HEK293 (cell line): Measurements from ENCODE around the gene ANO7.

Experiments used
- CTCF ChIA-PET: fragments of 350-600 bp; formaldehyde crosslinking; extraction: SDS; loops from one replicate; lab custom pipeline; 2021; ENCODE audit warnings: antibody characterized with exemption; lab: Yijun Ruan, JAX
- POLR2A ChIA-PET: fragments of 300-600 bp; formaldehyde crosslinking; extraction: SDS; loops from one replicate; lab custom pipeline; 2020; ENCODE audit warnings: antibody characterized with exemption, inconsistent platforms; lab: Yijun Ruan, JAX
- H3K27ac ChIP-seq: fragments of 200-500 bp; sonication (Bioruptor generic); 2 replicates; pipeline ENCODE4 v1.5.1; 2014; ENCODE audit warnings: low read depth, low read length, control low read depth, inconsistent platforms; ENCODE audit errors: extremely low read depth
- H3K36me3 ChIP-seq, 2 experiments: fragments of 200-500 bp in 1 of 2; sonication (Bioruptor generic) in 1 of 2; 1 replicate in 1 of 2; 2 replicates in 1 of 2; pipeline ENCODE4 v1.5.1; 2014 to 2017; ENCODE audit warnings: inconsistent platforms in 2 of 2, low read length in 2 of 2; ENCODE audit not compliant: control insufficient read depth in 2 of 2, insufficient read depth in 1 of 2
- H3K4me1 ChIP-seq: fragments of 200-500 bp; sonication (Bioruptor generic); 2 replicates; pipeline ENCODE4 v1.5.1; 2014; ENCODE audit warnings: mild to moderate bottlenecking, low read length, inconsistent platforms; ENCODE audit not compliant: control insufficient read depth, insufficient read depth
- H3K4me3 ChIP-seq: 2 replicates; pipeline ENCODE4 v1.5.1; 2011; ENCODE audit warnings: low read depth, mild to moderate bottlenecking, control low read depth, low read length, moderate library complexity
- H3K9me3 ChIP-seq: fragments of 200-500 bp; sonication (Bioruptor generic); 2 replicates; pipeline ENCODE4 v1.5.1; 2014; ENCODE audit warnings: low read depth, low read length, inconsistent platforms; ENCODE audit not compliant: control insufficient read depth, insufficient read depth
- KLF8 ChIP-seq: fragments of 450-650 bp; formaldehyde crosslinking; IDR thresholded peaks from 2 replicates; pipeline ENCODE4 v1.5.1; 2016; ENCODE audit warnings: missing biosample characterization, missing genetic modification characterization
- PRDM4 ChIP-seq: fragments of 450-650 bp; formaldehyde crosslinking; IDR thresholded peaks from 2 replicates; pipeline ENCODE4 v1.5.1; 2017; ENCODE audit warnings: missing biosample characterization, missing genetic modification characterization
- SCRT2 ChIP-seq: fragments of 450-650 bp; formaldehyde crosslinking; IDR thresholded peaks from 2 replicates; pipeline ENCODE4 v1.5.1; 2016; ENCODE audit warnings: missing biosample characterization, missing genetic modification characterization
- SP7 ChIP-seq: fragments of 450-650 bp; formaldehyde crosslinking; IDR thresholded peaks from 2 replicates; pipeline ENCODE4 v1.5.1; 2016; ENCODE audit warnings: missing biosample characterization, missing genetic modification characterization
- ZNF169 ChIP-seq: fragments of 450-650 bp; formaldehyde crosslinking; IDR thresholded peaks from 2 replicates; pipeline ENCODE4 v1.5.1; 2016; ENCODE audit warnings: missing biosample characterization, missing genetic modification characterization
- ZNF174 ChIP-seq: fragments of 450-650 bp; formaldehyde crosslinking; IDR thresholded peaks from 2 replicates; pipeline ENCODE4 v1.5.0; 2017; ENCODE audit warnings: missing biosample characterization, mild to moderate bottlenecking, missing genetic modification characterization
- ZNF2 ChIP-seq: fragments of 450-650 bp; formaldehyde crosslinking; IDR thresholded peaks from 2 replicates; pipeline ENCODE4 v1.5.1; 2016; ENCODE audit warnings: missing biosample characterization, missing genetic modification characterization
- ZNF311 ChIP-seq: fragments of 450-650 bp; formaldehyde crosslinking; IDR thresholded peaks from 2 replicates; pipeline ENCODE4 v1.5.1; 2017; ENCODE audit warnings: missing biosample characterization, missing genetic modification characterization, borderline replicate concordance
- ZNF501 ChIP-seq: fragments of 450-650 bp; formaldehyde crosslinking; IDR thresholded peaks from 2 replicates; pipeline ENCODE4 v1.5.1; 2016; ENCODE audit warnings: missing biosample characterization, missing genetic modification characterization
- ZNF510 ChIP-seq: fragments of 450-650 bp; formaldehyde crosslinking; IDR thresholded peaks from 2 replicates; pipeline ENCODE4 v1.5.1; 2018; ENCODE audit warnings: mild to moderate bottlenecking, missing genetic modification characterization, missing biosample characterization; ENCODE audit not compliant: insufficient replicate concordance
- ZNF629 ChIP-seq: fragments of 450-650 bp; formaldehyde crosslinking; IDR thresholded peaks from 2 replicates; pipeline ENCODE4 v1.5.1; 2017; ENCODE audit warnings: missing biosample characterization, missing genetic modification characterization
- ZNF776 ChIP-seq: fragments of 450-650 bp; formaldehyde crosslinking; IDR thresholded peaks from 2 replicates; pipeline ENCODE4 v1.5.0; 2017; ENCODE audit warnings: missing biosample characterization, missing genetic modification characterization, borderline replicate concordance
- ZSCAN16 ChIP-seq: fragments of 450-650 bp; formaldehyde crosslinking; IDR thresholded peaks from 2 replicates; pipeline ENCODE4 v1.5.1; 2016; ENCODE audit warnings: missing biosample characterization, missing genetic modification characterization
- TF ChIP-seq, protein P1 (sequence below): fragments of 450-650 bp; formaldehyde crosslinking; IDR thresholded peaks from 2 replicates; pipeline ENCODE4 v1.5.1; 2017; ENCODE audit warnings: missing biosample characterization, missing genetic modification characterization
- TF ChIP-seq, protein P2 (sequence below): fragments of 450-650 bp; formaldehyde crosslinking; IDR thresholded peaks from 2 replicates; pipeline ENCODE4 v1.5.1; 2016; ENCODE audit warnings: missing biosample characterization, missing genetic modification characterization
- TF ChIP-seq, protein P3 (sequence below): fragments of 450-650 bp; formaldehyde crosslinking; IDR thresholded peaks from 2 replicates; pipeline ENCODE4 v1.5.1; 2016; ENCODE audit warnings: missing biosample characterization, missing genetic modification characterization

The ANO7 gene

DNA sequence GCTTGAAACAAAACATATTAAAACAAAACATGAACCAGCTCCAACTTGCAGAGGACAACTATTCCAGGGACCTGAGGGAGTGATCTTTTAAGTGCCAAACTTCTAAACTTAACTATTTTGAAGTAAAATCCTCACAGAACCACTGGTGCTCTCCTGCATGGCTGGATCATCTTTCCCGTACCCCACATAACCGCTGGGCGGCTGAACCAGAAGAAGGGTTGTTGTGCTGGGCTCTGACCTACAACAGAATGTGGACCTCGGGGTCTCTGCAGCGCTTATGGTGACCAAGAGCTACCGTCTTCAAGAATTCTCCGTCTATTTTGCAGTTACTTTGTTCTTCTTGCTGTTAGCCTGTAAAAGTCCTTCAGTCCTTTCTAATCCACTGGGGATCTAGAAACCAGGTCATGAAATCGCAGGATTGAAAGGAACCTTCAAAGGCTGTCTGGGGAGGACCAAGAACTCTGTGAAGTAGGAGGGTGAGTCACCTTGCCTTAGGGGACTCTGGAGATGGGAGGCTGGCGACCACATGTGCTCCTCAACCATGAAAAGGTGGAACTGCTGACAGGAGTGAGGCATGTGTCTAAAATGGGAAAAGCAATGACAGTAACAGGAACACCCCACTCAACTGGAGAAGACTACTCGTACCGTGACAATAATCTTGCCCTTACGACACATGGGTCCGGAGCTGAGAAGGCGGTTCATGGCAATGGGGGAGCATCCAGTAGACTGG, 80.4 kb downstream of the ANO7 start (continued):
- TF ChIP-seq PRDM4 (tag by site-specific recombination) = peak; percentile 71
- peak; percentile 37; the same call in 1 of the 2 replicates for TF ChIP-seq SP7 (tag by site-specific recombination)
- TF ChIP-seq ZNF2 (tag by site-specific recombination) = no peak
- TF ChIP-seq, protein P1, sequence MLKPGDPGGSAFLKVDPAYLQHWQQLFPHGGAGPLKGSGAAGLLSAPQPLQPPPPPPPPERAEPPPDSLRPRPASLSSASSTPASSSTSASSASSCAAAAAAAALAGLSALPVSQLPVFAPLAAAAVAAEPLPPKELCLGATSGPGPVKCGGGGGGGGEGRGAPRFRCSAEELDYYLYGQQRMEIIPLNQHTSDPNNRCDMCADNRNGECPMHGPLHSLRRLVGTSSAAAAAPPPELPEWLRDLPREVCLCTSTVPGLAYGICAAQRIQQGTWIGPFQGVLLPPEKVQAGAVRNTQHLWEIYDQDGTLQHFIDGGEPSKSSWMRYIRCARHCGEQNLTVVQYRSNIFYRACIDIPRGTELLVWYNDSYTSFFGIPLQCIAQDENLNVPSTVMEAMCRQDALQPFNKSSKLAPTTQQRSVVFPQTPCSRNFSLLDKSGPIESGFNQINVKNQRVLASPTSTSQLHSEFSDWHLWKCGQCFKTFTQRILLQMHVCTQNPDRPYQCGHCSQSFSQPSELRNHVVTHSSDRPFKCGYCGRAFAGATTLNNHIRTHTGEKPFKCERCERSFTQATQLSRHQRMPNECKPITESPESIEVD (tag by site-specific recombination) = no peak
- TF ChIP-seq KLF8 (tag by site-specific recombination) = no peak
- TF ChIP-seq ZSCAN16 (tag by site-specific recombination) = no peak
- no peak for TF ChIP-seq ZNF174 (tag by site-specific recombination)
- TF ChIP-seq, protein P2, sequence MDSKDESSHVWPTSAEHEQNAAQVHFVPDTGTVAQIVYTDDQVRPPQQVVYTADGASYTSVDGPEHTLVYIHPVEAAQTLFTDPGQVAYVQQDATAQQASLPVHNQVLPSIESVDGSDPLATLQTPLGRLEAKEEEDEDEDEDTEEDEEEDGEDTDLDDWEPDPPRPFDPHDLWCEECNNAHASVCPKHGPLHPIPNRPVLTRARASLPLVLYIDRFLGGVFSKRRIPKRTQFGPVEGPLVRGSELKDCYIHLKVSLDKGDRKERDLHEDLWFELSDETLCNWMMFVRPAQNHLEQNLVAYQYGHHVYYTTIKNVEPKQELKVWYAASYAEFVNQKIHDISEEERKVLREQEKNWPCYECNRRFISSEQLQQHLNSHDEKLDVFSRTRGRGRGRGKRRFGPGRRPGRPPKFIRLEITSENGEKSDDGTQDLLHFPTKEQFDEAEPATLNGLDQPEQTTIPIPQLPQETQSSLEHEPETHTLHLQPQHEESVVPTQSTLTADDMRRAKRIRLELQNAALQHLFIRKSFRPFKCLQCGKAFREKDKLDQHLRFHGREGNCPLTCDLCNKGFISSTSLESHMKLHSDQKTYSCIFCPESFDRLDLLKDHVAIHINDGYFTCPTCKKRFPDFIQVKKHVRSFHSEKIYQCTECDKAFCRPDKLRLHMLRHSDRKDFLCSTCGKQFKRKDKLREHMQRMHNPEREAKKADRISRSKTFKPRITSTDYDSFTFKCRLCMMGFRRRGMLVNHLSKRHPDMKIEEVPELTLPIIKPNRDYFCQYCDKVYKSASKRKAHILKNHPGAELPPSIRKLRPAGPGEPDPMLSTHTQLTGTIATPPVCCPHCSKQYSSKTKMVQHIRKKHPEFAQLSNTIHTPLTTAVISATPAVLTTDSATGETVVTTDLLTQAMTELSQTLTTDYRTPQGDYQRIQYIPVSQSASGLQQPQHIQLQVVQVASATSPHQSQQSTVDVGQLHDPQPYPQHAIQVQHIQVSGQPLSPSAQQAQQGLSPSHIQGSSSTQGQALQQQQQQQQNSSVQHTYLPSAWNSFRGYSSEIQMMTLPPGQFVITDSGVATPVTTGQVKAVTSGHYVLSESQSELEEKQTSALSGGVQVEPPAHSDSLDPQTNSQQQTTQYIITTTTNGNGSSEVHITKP (tag by site-specific recombination) = peak; percentile 42; the same call in 1 of the 2 replicates
- TF ChIP-seq ZNF629 (tag by site-specific recombination) = 0 out of 2 replicates have a peak, but pooled peaks have one; percentile 19
- TF ChIP-seq ZNF169 = no peak
- TF ChIP-seq, protein P3, sequence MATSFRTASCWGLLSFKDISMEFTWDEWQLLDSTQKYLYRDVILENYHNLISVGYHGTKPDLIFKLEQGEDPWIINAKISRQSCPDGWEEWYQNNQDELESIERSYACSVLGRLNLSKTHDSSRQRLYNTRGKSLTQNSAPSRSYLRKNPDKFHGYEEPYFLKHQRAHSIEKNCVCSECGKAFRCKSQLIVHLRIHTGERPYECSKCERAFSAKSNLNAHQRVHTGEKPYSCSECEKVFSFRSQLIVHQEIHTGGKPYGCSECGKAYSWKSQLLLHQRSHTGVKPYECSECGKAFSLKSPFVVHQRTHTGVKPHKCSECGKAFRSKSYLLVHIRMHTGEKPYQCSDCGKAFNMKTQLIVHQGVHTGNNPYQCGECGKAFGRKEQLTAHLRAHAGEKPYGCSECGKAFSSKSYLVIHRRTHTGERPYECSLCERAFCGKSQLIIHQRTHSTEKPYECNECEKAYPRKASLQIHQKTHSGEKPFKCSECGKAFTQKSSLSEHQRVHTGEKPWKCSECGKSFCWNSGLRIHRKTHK (tag by site-specific recombination) = no peak
- TF ChIP-seq ZNF776 (tag by site-specific recombination) = no peak
- TF ChIP-seq ZNF501 (tag by site-specific recombination) = no peak
- TF ChIP-seq, all 188 proteins: peak for 7

- H3K9me3 ChIP-seq = no peaks in the 10 kb centered on the region
- POLR2A ChIA-PET = no interaction called here
- no peak overlapping the region for H3K4me3 ChIP-seq
- peaks cover 6% of the 10 kb centered on the region for H3K4me1 ChIP-seq
- CTCF ChIA-PET = interaction anchor here (0.6 kb wide), 1 partner anchor 104 kb away, joined by 3 read pairs; no protein-coding TSS in a partner anchor
- H3K27ac ChIP-seq = no peak overlapping the region
- TF ChIP-seq ZNF510 (no peak), ZNF311 (tag by site-specific recombination) (no peak), SCRT2 (0 out of 2 replicates have a peak, but pooled peaks have one; percentile 24)
- peaks cover 15 to 53% of the 10 kb centered on the region in 2 experiments for H3K36me3 ChIP-seq
Measured at GRCh38 chr2:241269707-241270520, 81.4 kb downstream of the ANO7 start.
